GM18505 (cell line): Measurements from ENCODE around the gene BAX.
"Not testable (repeated sequence)": the region's sequence is repeated elsewhere in the genome, so short reads cannot be mapped to it uniquely, and the experiment has no call there.

ENCODE experiments used
- ATAC-seq: cut with Tn5 transposase; IDR thresholded peaks from one replicate; pipeline ENCODE4 v1.9.1; 2021; ENCODE audit not compliant: unreplicated experiment
- POLR2A ChIP-seq: IDR thresholded peaks from 4 replicates; pipeline ENCODE4 v1.6.1; 2011; ENCODE audit warnings: borderline replicate concordance; ENCODE audit not compliant: insufficient read depth, insufficient read length; ENCODE audit errors: extremely low read depth

Gene BAX

DNA sequence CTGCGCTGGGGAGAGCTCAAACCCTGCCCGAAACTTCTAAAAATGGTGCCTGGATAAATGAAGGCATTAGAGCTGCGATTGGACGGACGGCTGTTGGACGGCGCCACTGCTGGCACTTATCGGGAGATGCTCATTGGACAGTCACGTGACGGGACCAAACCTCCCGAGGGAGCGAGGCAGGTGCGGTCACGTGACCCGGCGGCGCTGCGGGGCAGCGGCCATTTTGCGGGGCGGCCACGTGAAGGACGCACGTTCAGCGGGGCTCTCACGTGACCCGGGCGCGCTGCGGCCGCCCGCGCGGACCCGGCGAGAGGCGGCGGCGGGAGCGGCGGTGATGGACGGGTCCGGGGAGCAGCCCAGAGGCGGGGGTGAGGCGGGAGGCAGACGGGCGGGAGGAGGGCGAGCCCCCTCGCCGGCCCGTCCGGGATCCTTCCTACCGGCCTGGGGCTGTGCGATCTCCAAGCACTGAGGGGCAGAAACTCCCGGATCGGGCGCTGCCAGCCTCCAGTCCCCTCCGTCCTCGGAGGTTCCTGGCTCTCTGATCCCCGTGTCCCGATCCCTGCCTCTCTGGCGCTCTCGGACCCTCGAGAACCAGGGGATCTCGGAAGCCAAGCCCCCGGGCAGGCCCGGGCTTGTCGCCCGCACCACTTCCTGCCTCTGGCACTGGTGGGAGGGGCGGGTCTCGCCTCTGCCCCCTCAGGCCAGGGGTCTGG, at the start of gene BAX:
TSS of gene BAX (plus strand) at position 281 of the 713 bp plus-strand sequence. CDS start at position 335, 54 bp downstream.
- TF ChIP-seq POLR2A, result peak; percentile 82
- ATAC-seq, result peak; percentile 85

GRCh38 chr19:48905664-48906063, 49.0 kb upstream of the BAX start:
- TF ChIP-seq POLR2A, result no peak
- no peak for ATAC-seq

- no peak for TF ChIP-seq POLR2A
- no peak for ATAC-seq
Measured at GRCh38 chr19:48906324-48906723, 48.4 kb upstream of the BAX start.

- no peak for ATAC-seq
- TF ChIP-seq POLR2A, result no peak
Measured at GRCh38 chr19:48907671-48908070, 47.0 kb upstream of the BAX start.

- not testable (repeated sequence) for ATAC-seq
Measured at GRCh38 chr19:48909424-48910077, 45.1 kb upstream of the BAX start.

- ATAC-seq, result no peak
- TF ChIP-seq POLR2A, result no peak
Measured at GRCh38 chr19:48910803-48911202, 43.9 kb upstream of the BAX start.

DNA sequence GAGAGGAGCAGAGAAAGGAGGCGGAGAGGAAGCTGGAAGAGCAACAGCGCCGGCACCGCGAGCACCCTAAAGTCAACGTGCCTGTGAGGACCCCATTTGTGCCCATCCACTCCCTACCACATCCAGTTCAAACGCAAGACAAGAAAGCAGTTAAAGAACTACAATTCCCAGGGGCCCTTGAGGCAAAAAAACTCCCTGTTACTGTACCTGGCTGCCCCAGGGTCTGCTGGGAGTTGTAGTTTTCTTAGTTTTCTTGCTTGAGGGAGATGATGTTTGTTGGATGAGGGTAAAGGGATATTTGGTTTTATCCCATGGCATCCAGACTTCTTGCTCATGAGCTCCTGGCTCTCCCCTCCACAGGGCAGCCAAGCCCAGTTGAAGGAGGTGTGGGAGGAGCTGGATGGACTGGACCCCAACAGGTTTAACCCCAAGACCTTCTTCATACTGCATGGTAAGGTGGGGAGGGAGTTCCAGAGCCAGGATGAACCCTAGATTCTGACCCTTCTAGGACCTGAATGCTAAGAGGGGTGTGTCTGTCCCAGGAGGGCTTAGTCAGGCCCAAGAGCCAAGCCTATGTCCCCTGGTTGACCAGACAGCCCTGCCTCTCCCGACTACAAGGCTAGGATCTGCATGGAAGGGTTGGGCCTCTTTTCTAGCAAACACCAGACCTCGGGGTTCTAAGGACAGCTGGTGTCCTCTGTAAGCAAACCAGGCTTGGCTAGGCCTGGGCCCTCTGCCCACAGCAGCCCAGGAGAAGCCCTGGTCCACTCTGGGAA, 41.4 kb upstream of the BAX start:
- no peak for ATAC-seq
- TF ChIP-seq POLR2A, result no peak

DNA sequence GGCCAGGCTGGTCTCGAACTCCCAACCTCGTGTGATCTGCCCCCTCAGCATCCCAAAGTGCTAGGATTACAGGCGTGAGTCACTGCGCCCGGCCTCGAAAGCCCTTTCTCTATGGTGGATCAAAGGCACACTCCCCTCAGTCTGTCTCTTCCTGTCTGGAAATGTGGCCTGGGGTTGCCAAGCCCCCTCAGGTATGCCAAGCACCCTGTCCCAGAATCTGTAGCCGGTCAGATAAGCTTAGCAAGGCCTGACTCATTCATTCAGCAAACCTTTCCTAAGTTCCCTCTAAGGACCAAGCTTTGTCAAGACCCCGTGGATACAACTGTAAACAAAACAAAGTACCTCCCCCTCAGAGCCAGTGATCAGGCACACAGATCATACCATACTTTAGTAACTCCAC, 40.5 kb upstream of the BAX start:
- no peak for ATAC-seq
- TF ChIP-seq POLR2A, result no peak

- ATAC-seq, result no peak
Measured at GRCh38 chr19:48915757-48916156, 38.9 kb upstream of the BAX start.

DNA sequence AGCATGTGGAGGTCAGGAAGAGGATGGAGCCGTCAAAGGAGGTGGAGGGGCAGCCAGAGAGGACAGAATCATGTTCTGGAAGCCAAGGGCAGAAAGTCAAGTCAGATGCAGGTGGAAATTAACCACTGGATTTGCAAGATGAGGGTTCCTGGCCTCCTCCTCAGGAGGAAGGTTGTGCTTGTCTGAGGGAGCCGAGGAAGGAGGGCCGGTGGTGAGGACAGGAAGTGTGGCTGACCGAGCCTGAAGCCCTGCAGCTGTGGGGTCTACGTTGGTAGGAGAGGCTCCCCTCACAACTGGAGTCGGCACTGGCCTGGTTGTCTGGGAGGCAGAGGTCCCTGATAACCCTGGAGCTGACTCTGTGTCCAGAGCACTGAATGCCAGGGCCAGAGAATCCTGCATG, 36.6 kb upstream of the BAX start:
- no peak for TF ChIP-seq POLR2A
- no peak for ATAC-seq

More at GRCh38 chr19:48915757-48916156, 38.9 kb upstream of the BAX start:
- no peak for TF ChIP-seq POLR2A

DNA sequence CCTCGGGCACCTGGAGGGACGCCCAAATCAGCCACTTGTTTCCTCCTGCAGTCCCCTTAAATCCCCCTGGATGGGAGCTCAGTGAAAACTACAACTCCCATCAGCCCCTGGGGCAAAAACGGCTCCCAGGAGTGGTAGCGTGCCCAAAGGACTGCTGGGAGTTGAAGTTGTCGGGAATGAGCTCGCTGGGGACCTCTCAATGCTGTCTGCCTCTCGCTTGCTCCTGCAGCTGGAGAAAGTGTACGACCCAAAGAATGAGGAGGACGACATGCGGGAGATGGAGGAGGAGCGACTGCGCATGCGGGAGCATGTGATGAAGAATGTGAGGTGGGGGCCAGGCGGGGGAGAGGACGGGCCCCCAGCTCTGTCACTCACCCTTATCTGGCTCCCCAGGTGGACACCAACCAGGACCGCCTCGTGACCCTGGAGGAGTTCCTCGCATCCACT, 35.9 kb upstream of the BAX start:
- TF ChIP-seq POLR2A, result no peak
- ATAC-seq, result no peak

GRCh38 chr19:48919271-48919670, 35.4 kb upstream of the BAX start:
- not testable (repeated sequence) for ATAC-seq

DNA sequence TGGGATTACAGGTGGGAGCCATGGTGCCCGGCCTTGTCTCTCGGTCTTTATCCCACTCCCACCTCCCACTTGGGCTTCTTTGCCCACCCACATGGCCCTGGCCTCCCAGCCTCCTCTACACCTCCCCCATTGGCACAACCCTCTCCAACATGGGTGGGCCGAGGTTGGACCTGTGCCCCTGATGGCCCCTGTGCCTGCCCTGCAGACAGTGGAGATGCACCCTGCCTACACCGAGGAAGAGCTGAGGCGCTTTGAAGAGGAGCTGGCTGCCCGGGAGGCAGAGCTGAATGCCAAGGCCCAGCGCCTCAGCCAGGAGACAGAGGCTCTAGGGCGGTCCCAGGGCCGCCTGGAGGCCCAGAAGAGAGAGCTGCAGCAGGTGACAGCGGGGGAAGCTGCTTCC, 33.7 kb upstream of the BAX start:
- no peak for TF ChIP-seq POLR2A
- ATAC-seq, result no peak
